Measurements from ENCODE around the gene MEGF6. TPM values are rescaled to one million over a fixed set of nuclear protein-coding genes. Genes with fewer than 3 reads are reported as not detected.

Gene MEGF6
- total and polyA plus RNA-seq, 12 donors = 0.15 to 29.2 (median 8.2) TPM

DNA sequence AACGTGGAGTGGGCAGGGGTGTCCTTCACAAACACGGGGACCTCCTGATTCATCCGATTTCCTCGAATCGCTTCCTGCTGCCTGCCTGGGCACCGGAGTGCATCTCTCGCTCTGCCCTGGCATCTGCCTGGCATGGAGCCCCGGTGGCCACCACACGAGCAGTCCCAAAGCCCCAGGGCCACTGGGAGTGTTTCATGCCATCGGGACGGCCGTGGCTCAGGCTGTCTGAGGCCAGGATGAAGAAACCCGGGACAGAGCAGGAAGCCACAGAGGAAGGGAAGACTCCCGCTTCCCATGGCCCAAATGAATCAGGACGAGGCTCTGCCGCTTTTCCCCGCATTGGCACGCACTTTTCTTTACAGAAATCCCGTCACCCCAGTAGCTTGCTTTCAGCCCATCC is 32.4 kb downstream of the MEGF6 start:
- Histone ChIP-seq H3K4me1 (replicated peaks in 1 of 2) (no peaks in the 10 kb centered on the region), H3K9me3 (replicated peaks in 1 of 3) (no peaks in the 10 kb centered on the region), H3K4me3 (no peak overlapping the region), H3K27ac (no peak overlapping the region), H3K27me3 (no peaks in the 10 kb centered on the region), H3K36me3 (replicated peaks in 1 of 2) (no peaks in the 10 kb centered on the region)
- intact Hi-C loops (cut with DNase I) = no loop called here
- DNase-seq = no peak
- TF ChIP-seq, protein P1, sequence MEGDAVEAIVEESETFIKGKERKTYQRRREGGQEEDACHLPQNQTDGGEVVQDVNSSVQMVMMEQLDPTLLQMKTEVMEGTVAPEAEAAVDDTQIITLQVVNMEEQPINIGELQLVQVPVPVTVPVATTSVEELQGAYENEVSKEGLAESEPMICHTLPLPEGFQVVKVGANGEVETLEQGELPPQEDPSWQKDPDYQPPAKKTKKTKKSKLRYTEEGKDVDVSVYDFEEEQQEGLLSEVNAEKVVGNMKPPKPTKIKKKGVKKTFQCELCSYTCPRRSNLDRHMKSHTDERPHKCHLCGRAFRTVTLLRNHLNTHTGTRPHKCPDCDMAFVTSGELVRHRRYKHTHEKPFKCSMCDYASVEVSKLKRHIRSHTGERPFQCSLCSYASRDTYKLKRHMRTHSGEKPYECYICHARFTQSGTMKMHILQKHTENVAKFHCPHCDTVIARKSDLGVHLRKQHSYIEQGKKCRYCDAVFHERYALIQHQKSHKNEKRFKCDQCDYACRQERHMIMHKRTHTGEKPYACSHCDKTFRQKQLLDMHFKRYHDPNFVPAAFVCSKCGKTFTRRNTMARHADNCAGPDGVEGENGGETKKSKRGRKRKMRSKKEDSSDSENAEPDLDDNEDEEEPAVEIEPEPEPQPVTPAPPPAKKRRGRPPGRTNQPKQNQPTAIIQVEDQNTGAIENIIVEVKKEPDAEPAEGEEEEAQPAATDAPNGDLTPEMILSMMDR (IDR thresholded peaks at IDR 0.05) = no peak
- no peak for TF ChIP-seq POLR2A (IDR thresholded peaks at IDR 0.05)
- 71 to 82% (median 78%) methylated on average over 14 to 19 of the region's 19 CpGs for WGBS, 4 donors

DNA sequence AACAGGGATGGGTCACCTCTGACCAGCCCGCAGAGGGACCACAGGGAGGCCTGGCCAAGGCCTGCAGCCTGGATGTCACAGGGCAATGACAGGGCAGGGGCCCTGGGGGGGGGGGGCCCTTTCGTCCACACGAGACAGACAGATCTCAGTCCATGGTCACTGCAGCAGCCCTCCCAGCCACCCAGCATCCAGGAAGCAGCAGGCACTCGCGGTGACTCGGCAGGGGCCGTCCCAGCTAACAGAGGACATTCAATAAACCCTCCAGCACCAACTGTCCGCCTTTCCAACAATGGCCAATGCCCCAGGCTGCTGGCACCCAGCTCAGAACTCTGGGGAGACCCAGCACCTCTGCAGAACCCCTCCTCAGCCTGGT is 32.9 kb downstream of the MEGF6 start:
- Histone ChIP-seq H3K4me3 (no peak overlapping the region), H3K27me3 (no peaks in the 10 kb centered on the region), H3K4me1 (replicated peaks in 1 of 2) (no peaks in the 10 kb centered on the region), H3K9me3 (replicated peaks in 1 of 3) (no peaks in the 10 kb centered on the region), H3K36me3 (replicated peaks in 1 of 2) (no peaks in the 10 kb centered on the region), H3K27ac (no peak overlapping the region)
- no peak for DNase-seq
- intact Hi-C loops (cut with DNase I) = no loop called here
- WGBS, 4 donors = 63 to 80% (median 77%) methylated on average over 3 to 8 of the region's 8 CpGs
- TF ChIP-seq, protein P1 (IDR thresholded peaks at IDR 0.05) = no peak
- no peak for TF ChIP-seq POLR2A (IDR thresholded peaks at IDR 0.05)

DNA sequence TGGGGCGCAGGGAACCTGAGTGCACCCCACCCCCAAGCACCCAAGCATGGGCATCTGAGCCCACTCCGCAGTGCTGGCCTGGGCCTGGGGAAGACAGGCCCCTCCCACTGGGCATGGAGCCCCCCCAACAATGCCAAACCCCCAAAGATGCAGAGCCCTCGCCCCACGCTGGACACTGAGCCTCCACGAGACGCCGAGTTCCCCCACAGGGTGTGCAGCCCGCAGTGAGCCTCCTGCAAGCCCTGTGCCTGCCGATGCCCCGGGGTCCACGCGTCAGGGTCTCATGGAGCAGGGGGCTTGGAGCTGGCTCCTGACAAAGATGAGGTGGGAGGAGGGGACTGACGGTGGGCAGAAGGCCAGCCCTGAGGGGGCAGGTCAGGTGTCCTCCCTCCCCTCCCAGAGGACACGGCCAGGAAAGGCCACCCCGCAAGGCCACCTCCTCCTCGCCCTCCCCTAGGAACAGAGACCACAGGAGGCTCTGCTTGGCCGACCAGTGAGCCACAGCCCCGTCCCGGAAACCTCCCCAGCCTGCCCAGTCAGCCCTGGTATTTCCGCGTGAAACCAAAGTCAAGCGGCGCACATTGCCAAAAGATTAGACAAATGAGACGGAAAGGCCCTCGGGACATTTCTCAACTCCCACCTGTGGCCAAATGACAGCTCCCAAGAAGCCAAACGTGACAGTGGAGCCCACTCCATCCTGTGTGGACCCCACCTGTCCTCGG is 33.4 kb downstream of the MEGF6 start:
- H3K27me3 ChIP-seq = no peaks in the 10 kb centered on the region
- H3K4me1 ChIP-seq (replicated peaks in 1 of 2) = no peaks in the 10 kb centered on the region
- 62 to 87% (median 75%) methylated on average over 9 to 27 of the region's 27 CpGs for WGBS, 4 donors
- no peaks in the 10 kb centered on the region for H3K36me3 ChIP-seq (replicated peaks in 1 of 2)
- intact Hi-C loops (cut with DNase I) = no loop called here
- no peak overlapping the region for H3K4me3 ChIP-seq
- no peak overlapping the region for H3K27ac ChIP-seq
- TF ChIP-seq, protein P1 (IDR thresholded peaks at IDR 0.05) = no peak
- TF ChIP-seq POLR2A (IDR thresholded peaks at IDR 0.05) = no peak
- H3K9me3 ChIP-seq (replicated peaks in 1 of 3) = no peaks in the 10 kb centered on the region
- DNase-seq = no peak

DNA sequence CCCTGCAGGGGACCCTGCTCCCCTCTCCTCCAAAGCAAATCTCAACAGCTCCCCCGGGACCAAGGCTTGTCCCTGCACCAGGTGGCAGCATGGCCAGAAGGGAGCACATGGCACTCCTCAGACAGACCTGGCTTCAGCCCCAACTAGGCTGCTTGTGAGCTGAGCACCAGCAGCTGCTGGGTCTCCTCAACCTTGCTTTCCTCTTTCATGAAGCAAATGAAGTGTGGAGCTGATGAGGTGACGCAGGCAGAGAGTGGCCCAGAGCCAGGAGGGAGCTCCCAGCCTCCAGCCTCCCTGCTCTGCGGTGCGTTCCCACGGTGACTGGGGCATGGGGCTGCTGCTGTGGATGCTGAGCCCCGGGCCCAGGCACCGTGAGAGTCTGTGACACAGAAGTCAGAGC is 34.0 kb downstream of the MEGF6 start:
- 40 to 73% (median 55%) methylated on average over 1 to 7 of the region's 7 CpGs; no CpG with 5 or more reads in 1 of the 4 donors for WGBS, 4 donors
- no peaks in the 10 kb centered on the region for H3K27me3 ChIP-seq
- H3K4me3 ChIP-seq = no peak overlapping the region
- H3K9me3 ChIP-seq (replicated peaks in 1 of 3) = no peaks in the 10 kb centered on the region
- H3K27ac ChIP-seq = no peak overlapping the region
- H3K4me1 ChIP-seq (replicated peaks in 1 of 2) = no peaks in the 10 kb centered on the region
- peak in 1 of 7 donors; percentile 57 for DNase-seq
- TF ChIP-seq, protein P1 (IDR thresholded peaks at IDR 0.05) = no peak
- TF ChIP-seq POLR2A (IDR thresholded peaks at IDR 0.05) = no peak
- no peaks in the 10 kb centered on the region for H3K36me3 ChIP-seq (replicated peaks in 1 of 2)
- intact Hi-C loops (cut with DNase I) = no loop called here

Data from adrenal gland (tissue), 12 donors.